ENCODE measurements around the gene MGAT5.
"Not testable (repeated sequence)": the region's sequence is repeated elsewhere in the genome, so short reads cannot be mapped to it uniquely, and the experiment has no call there.

Gene MGAT5

DNA sequence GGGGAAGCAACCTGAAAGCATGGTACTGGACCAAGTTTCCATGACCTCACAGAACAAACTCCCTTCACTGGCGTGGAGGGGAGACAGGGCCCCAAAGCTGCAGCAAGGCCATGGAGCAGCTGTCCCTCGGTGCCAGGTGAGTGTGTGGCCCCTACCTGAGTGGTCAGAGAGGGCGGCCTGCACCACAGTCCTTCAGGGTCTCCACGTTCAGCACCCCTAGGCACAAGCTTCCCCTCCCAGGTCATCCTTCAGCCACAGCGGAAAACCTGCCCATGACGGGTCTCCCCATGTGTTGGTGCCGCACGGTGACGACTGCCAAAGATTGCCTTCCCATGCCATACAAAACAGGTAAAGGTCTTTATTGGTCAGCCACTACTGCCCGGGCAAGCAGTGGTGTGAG lies 201.6 kb downstream of the MGAT5 start:
- no peak for DNase-seq

DNA sequence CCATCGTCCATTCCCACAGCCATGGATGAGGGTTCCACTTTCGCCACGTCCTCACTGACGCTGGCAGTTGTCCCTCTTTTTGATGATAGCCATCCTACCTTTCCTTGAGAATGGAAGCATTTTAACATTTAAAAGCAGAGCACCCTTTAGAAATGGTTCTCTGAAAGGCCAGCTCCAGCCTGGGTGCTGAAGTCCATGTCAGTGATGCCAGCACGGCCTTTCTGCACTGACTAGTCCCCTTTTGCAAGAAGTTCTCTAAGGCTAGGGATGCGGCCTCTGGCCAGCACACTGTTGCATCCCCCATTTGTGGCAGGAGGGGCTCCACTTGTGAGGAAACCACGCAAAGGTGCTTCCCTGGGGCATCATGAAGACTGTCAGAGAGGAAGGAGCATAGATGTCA lies 203.5 kb downstream of the MGAT5 start:
- DNase-seq = no peak

DNA sequence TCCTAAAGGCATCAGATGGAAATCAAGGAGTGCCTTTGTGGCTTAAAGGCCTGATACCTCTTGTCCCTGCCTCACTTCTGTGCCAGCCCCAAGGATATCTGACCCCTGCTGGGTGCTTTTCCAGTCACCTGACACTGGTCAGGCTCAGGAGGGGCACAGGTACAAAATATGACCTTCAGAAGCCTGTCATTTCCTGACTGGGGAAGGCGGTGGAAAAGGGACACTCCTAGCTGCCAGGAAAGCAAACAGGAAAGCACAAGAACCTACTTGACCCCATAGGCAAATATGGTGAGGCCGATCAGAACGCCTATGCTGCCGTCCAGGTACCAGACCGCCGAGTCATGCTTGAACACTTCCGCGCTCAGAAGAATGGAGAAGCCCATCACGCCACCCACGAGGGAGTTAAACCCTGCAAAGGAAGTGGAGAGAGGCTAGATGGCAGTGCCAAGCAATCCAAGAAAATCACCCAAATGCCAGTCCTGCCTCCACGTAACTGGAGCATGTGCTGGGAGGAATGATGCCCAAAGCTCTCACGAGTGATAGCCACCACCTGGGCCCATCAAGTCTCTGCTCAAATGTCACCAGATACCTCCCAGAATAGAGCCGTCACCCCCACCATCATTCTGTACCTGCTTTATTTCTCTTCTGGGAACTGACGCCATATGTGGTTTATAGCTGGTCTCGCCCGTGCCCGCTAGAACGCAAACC lies 204.0 kb downstream of the MGAT5 start:
- DNase-seq = peak; percentile 33

GRCh38 chr2:134458473-134458853 lies 204.6 kb downstream of the MGAT5 start:
- DNase-seq = no peak

- DNase-seq = no peak
These were observed 205.1 kb downstream of the MGAT5 start for GRCh38 chr2:134458950-134459349.

DNA sequence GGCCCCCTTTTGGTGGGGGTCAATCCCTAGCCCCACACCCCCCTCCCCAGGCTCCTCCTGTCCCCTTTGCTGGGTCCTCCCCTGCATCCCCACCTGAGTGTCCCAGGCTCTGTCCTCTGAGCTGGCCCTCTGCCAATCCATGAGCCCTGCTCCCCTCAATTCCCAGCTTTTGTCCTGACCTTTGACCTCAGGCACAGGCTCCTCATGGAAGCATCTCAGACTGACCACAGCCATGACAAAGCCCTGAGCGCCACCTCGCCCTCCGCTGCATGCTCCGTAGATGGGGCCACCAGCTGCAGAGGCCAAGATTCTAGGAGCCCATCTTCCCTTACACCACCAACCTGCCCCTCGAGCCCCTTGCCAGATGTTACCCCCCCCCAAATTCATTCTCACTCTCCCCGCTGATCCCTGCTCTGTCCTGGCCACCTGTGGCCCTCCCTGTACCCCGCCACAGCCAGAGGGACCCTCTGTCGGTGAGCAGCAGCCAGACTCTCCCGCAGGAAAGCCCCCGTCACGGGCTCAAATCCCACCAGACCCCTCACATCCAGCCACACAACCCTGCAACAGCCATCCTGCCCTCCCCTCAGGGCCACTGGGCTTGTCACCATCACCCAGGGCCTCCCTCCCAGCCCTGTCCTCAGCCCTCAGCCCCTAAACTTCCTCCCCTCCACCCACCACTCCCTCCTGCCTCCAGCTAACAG lies 206.0 kb downstream of the MGAT5 start:
- no peak for DNase-seq

DNA sequence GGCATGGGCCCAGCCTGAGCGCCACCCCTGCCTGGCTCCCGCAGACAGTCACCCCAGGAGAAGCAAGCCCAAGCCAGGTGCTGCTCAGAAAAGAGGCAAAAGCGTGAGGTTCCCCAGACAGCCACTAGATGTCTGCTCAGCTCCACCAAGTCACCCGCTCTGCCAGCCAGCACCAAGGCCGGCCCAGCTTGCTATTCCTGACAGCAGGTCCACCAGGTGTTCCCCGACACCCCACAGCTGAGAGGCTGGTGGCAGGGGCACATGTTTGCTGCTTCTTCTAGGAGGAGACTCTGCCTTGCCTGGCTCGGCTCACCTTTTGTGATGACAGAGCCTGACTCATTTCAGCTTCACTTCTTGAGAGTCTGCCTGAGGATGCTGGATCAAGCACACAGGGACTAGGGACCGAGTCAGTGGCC lies 206.7 kb downstream of the MGAT5 start:
- DNase-seq = peak; percentile 13

GRCh38 chr2:134461511-134461910 lies 207.6 kb downstream of the MGAT5 start:
- DNase-seq = no peak

DNA sequence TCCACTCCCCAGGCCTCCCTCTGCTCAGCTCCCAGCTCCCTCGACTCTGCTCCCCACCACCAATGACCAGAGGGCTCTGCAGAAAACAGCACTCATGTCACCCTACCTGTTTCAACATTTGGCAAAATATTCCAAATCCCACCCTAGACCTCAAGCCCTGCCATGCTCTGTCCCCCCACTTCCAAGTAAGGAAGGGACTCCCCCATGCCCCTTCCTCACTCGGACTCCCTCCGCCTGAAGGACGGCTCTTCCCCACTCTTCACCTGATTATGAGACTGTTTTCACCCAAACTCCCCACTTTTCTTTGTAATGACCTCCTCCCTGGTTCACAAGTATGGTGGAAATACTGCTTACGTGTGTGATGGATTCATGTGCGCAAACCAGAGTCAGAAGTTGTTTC lies 208.4 kb downstream of the MGAT5 start:
- no peak for DNase-seq

DNA sequence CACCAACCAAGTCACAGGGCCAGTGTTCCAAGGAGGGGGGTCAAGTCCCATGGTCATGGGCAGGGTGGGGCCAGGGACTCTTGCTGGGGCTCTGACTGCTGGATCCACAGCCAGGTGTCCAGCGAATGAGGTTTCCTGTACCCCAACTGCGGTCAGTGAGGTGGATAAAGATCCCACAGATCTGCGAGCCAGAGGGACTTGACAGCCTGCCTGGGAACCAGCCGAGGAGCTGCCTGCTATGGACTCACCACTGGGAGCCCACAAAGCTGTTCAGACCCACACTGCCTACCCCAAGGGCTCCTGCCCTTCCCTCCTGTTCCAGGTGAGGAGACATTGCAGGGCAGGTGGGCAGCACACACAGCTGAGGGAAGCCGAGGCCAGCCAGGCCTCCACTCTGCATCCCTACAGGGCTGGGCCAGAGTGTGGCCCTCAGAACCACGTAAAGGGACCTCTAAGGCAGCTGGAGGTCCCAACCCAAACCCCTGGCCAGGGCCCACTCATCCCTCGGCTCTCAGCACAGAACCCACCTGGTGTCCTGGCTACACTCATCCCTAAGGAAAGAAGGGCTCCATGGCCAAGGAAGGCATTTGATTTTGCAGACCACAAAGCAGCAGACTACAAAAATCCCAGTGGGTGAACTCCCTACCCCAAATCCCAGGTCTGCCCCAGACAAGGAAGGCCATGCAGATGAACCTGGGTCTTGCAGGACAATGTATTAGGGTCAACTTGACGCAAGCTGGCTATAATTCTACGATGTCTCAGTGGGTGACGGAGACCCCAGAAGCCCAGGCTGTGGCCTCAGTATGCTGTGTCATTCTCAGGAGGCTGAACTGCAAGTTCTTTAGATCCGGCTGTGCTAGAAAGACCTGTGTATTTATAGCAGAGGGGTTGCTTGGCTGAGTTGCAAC lies 209.2 kb downstream of the MGAT5 start:
- no peak for DNase-seq

DNA sequence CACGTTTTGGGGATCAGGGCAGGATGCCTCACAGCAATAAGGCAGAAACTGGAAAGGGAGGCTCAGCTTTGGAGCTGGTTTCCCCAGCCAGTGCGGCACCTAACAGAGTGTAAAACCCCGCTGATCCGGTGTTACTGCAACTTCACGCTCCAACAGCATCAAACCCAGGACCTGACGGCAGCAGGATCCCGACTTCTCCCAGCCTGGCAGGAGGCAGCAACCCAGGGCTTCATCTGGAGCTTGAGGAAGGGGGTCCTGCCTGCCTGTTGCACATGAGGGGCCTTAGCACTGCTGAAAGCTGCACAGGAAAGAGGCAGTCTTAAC lies 209.8 kb downstream of the MGAT5 start:
- no peak for DNase-seq

- DNase-seq = no peak
These were observed 211.6 kb downstream of the MGAT5 start for GRCh38 chr2:134465228-134466105.

DNA sequence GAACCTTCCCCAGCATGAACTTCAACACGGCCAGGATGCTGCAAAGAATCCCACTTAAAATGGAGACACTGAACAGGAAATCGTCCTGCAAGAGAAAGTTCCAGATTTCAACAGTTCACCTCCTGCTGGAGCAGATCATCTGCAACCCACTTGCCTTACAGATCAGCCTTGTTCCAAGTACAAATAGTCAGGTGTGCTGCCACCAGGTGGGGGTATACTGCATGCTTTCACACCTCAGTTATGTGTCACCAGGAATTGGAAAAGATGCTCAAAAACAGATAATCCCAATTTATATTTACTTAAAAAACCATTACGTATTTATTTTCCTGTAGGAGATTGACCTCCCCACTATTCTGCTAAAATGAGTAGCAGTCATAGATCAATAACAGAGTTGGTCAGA lies 212.3 kb downstream of the MGAT5 start:
- DNase-seq = peak; percentile 38

DNA sequence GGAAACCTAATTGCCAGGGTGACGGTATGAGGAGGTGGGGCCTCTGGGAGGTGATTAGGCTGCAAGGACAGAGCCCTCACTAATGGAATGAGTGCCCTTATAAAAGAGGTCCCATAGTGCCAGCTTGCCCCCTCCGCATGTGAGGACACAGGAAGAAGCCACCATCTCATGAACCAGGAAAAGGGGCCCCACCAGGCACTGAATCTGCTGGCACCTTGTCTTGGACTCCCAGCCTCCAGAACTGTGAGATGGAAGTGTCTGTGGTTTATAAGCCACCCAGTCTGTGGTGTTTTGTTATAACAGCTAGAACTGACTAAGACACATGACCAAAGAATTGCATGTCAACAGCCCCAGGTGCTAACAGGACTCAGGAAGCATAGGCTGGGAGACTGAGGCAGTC lies 214.3 kb downstream of the MGAT5 start:
- DNase-seq = no peak

- DNase-seq = no peak
These were observed 214.9 kb downstream of the MGAT5 start for GRCh38 chr2:134468776-134469175.

DNA sequence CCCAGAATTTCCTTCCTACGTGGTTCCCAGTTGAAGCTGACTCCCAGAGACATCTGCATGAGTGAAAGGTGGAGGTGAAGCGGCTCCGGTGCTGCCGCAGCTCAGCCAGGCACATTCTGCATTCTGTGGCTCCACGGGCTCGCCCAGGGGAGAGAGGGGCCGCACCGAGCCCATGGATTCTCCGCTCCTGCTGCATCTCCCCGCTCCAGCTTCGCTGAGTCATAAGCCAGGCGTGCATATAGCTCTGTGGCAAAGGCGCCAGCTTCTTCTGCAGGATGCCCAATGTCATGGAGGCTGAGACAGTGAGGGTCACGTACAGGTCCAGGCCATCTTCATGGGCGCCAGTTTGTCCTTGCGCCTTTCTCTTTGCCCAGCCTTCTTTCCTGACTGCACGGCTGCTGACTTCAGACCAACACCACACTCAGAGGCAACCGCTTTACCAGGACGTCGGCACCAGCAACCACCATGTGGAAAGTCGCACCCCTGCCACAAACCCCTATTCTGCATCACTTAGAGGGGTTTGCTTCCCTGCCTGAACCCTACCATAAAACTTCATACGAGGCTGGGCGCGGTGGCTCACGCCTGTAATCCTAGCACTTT lies 215.7 kb downstream of the MGAT5 start:
- DNase-seq = no peak

GRCh38 chr2:134470561-134471168 lies 216.8 kb downstream of the MGAT5 start:
- no peak for DNase-seq

DNA sequence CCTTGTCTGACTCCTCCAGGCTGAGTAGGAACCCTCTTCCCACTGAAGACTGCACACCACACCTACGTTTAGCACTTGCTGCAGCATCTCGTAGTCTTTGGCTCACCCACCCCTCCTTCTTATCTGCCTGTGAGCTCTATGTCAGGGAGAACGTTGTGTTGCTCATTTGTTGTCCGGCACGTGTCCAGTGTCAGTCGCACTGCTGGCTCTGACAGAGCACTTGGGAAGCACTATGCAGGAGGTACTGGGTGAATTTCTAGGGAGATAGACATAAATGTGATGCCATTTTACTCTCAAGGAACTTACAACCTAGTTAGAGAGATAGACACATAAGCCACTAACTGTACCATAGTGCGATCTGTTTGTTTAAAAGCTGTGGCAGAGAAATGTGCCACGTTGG lies 223.1 kb downstream of the MGAT5 start:
- not testable (repeated sequence) for DNase-seq

- no peak for DNase-seq
These were observed 225.9 kb downstream of the MGAT5 start for GRCh38 chr2:134479696-134480330.

DNA sequence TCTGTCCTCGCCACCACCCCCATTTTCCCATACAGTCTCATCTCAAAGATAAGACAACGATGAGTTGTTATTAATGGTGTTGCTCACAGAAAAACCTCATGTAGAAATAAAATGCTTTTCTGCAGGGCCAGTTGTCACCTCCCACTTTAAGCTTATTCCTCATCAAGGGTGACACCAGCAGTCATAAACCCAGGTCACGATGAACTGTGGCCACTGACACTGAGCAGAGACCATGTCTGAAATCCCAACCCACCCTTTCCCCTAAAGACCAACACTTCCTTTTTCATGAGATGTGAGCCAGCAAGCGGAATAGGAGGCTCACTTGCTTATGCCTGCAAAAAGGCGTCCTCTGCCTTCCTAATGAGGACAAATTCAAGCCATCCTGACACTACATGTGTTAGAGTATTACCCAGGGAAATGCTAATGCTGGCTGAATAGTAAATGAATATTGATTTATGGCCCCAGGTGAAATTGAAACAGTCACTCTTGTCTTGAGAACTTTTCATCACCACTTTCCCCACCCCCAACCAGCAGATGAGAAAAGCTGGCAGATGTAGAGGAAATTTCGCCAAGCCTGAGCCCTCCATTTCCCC lies 228.4 kb downstream of the MGAT5 start:
- no peak for DNase-seq

DNA sequence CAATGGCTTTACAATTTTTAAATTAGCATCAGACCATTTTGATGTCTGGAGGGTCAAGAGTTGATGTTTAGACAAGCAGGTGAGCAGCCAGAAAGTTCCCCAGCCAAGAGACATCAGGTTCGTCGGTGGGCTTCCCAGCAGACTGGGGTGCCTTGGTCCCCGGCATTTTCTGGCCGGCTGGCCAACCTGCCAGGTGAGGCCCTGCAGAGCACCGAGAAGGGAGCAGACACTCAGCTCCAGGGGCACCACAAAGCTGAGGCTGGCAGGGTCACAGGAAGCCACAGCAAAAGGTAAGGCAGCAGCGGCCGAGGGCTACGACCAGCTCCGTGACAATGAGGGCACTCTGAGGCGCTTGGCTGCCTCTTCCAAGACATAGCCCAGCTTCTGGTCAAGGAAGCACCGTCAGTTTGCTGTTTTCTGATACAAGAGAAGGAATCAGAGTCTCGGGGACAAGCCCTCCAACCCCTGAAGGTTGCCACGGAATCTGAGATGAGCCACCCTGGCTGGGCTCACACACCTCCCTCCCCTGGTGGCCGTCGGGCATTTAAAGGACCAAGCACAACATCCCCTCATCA lies 229.0 kb downstream of the MGAT5 start:
- no peak for DNase-seq
